Spinal cord (tissue), 10 donors: Measurements from ENCODE around the gene SLC7A7. TPM values are rescaled to one million over a fixed set of nuclear protein-coding genes. Genes with fewer than 3 reads are reported as not detected.
"Not testable (repeated sequence)": the region's sequence is repeated elsewhere in the genome, so short reads cannot be mapped to it uniquely, and the experiment has no call there.

Experiments used
- DNase-seq, 6 donors: peaks; one replicate each; pipeline versions ENCODE4 v3.0.0 to v3.0.0-alpha.2; 2013 to 2015; ENCODE audit warnings: low spot score in 6 of 6, low read depth in 4 of 6
- H3K27ac ChIP-seq: one replicate; pipeline ENCODE4 v1.5.1; 2013; ENCODE audit warnings: low read depth, low read length, control low read depth
- H3K27me3 ChIP-seq: one replicate; pipeline ENCODE4 v1.6.1; 2013; ENCODE audit warnings: low read length; ENCODE audit not compliant: control insufficient read depth, insufficient read depth
- H3K36me3 ChIP-seq: one replicate; pipeline ENCODE4 v1.6.1; 2013; ENCODE audit warnings: low read length; ENCODE audit not compliant: control insufficient read depth, insufficient read depth
- H3K4me1 ChIP-seq: one replicate; pipeline ENCODE4 v1.6.1; 2013; ENCODE audit warnings: low read length; ENCODE audit not compliant: control insufficient read depth, insufficient read depth
- H3K4me3 ChIP-seq: one replicate; pipeline ENCODE4 v1.5.1; 2013; ENCODE audit warnings: low read depth, low read length, control low read depth
- H3K9me3 ChIP-seq: one replicate; pipeline ENCODE4 v1.6.1; 2013; ENCODE audit warnings: low read length; ENCODE audit not compliant: control insufficient read depth, insufficient read depth
- WGBS: methylation state at CpG from one replicate; pipeline ENCODE4 v1.1.5; 2013; ENCODE audit warnings: missing lambda C conversion rate; ENCODE audit not compliant: insufficient coverage; 5-methylcytosine and 5-hydroxymethylcytosine counted together
- polyA plus RNA-seq, 2 donors: library from polyadenylated mRNA; unstranded; fragments of 120-200 nt; gene quantifications; one replicate each; pipeline ENCODE4 v1.2.1, GENCODE V29; 2013; ENCODE audit not compliant: insufficient read length in 2 of 2
- total RNA-seq, 2 donors: library from RNA; depleted of rRNA in 1 of 2; stranded (reverse); fragments of 120-200 nt in 1 of 2; fragments of >200 nt in 1 of 2; gene quantifications; one replicate each; pipeline versions ENCODE4 v1.2.3 to v1.2.4, GENCODE V29; 2013 to 2014
- donor health status: healthy.

The SLC7A7 gene
- total and polyA plus RNA-seq, 4 donors: 8.5 to 11.5 (median 10.1) TPM

DNA sequence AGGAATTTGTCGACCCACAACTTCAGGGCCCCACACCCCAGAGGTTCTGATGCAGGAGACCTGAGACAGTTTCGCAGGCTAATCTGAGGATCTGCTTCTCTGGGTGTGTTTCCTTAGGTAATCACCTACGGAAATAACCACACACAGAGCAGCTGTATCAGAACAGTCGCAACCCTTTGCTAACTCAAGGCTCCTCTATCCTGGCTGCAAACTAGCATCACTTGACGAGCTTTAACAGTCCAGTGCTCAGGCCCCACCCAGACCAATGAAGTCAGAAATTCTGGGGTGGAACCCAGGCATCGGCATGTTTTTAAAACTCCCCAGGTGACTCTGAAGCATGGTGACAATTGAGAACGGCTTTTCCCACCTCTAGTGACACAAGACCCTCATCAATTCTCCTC lies 20.7 kb downstream of the SLC7A7 start:
- Histone ChIP-seq H3K27me3 (no peaks in the 10 kb centered on the region), H3K4me1 (no peaks in the 10 kb centered on the region), H3K27ac (no peak overlapping the region), H3K4me3 (no peak overlapping the region), H3K9me3 (no peaks in the 10 kb centered on the region), H3K36me3 (no peaks in the 10 kb centered on the region)
- no peak for DNase-seq
- 83% methylated on average over 6 of the region's 7 CpGs for WGBS

DNA sequence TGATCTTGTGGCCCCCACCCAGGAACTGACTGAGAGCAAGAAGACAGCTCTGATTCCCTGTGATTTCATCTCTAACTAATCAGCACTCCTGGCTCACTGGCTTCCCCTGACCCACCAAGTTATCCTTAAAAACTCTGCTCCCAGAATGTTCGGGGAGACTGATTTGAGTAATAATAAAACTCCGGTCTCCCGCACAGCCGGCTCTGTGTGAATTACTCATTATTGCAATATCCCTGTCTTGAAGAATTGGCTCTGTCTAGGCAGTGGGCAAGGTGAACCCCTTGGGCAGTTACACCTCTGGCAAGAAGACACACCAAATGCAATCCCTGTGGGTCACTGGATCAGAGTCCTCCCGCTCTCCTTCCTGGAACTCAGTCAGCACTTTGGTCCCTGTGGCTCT lies 21.3 kb downstream of the SLC7A7 start:
- no peak overlapping the region for H3K4me3 ChIP-seq
- WGBS: no CpG with 5 or more reads among the region's 5 CpGs

DNA sequence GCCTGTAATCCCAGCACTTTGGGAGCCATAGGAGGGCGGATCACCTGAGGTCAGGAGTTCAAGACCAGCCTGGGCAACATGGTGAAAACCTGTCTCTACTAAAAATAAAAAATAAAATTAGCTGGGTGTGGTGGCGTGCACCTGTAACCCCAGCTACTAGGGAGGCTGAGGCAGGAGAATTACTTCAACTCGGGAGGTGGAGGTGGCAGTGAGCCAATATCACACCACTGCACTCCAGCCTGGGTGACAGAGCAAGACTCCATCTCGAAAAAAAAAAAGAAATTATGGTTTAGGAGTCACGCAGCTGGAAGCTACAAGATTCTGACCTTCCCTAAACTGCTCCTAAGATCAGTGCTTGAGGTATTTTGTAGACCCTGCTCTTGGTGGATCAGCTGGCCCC lies 21.7 kb downstream of the SLC7A7 start:
- DNase-seq, H3K27ac ChIP-seq, H3K36me3 ChIP-seq, H3K4me1 ChIP-seq, H3K27me3 ChIP-seq, H3K4me3 ChIP-seq, H3K9me3 ChIP-seq: not testable (repeated sequence)
- no CpG with 5 or more reads among the region's 5 CpGs for WGBS

More for the DNA sequence above, 21.3 kb downstream of the SLC7A7 start:
- DNase-seq: no peak
- H3K27me3 ChIP-seq: no peaks in the 10 kb centered on the region
- no peaks in the 10 kb centered on the region for H3K9me3 ChIP-seq
- no peaks in the 10 kb centered on the region for H3K4me1 ChIP-seq
- H3K36me3 ChIP-seq: no peaks in the 10 kb centered on the region
- H3K27ac ChIP-seq: no peak overlapping the region

DNA sequence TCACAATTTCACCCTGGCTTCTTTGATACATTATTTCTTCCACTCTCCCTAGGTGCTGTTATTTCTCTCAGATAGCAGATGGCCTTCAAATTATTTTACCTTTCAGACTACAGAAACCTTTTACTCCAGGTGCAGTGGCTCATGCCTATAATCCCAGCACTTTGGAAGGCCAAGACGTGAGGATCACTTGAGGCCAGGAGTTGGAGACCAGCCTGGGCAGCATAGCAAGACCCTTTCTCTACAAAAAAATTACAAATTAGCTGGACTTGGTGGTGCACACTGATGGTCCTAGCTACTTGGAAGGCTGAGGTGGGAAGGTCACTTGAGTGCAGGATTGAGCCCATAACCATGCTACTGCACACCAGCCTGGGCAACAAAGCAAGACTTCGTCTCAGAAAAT lies 23.1 kb downstream of the SLC7A7 start:
- Histone ChIP-seq H3K4me1 (no peaks in the 10 kb centered on the region), H3K4me3 (no peak overlapping the region), H3K27me3 (no peaks in the 10 kb centered on the region), H3K36me3 (no peaks in the 10 kb centered on the region), H3K27ac (no peak overlapping the region), H3K9me3 (no peaks in the 10 kb centered on the region)
- WGBS: 94% methylated on average over 2 of the region's 2 CpGs
- DNase-seq: no peak

DNA sequence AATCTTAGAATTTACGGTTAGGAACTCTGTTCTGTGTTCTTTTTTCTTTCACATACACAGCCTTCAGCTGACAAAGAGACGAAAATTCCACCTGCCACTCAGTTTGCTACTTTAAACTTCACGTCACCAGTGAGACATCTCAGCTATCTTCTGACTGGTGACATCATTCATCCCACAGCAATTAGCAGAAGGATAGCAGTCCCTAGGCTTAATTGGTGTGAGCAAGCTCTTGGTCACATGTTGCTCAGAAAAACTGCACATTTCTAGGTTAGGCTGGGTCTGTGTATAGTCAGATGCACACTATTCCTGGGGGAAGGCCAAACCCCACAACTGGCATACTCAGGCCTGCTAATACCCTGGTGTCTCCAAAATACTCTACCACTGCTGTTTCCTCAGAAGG lies 23.9 kb downstream of the SLC7A7 start:
- H3K4me3 ChIP-seq: no peak overlapping the region
- no peaks in the 10 kb centered on the region for H3K4me1 ChIP-seq
- no peaks in the 10 kb centered on the region for H3K9me3 ChIP-seq
- H3K27ac ChIP-seq: no peak overlapping the region
- no peak for DNase-seq
- no peaks in the 10 kb centered on the region for H3K36me3 ChIP-seq
- no peaks in the 10 kb centered on the region for H3K27me3 ChIP-seq
- WGBS: 72% methylated on average over 3 of the region's 3 CpGs

DNA sequence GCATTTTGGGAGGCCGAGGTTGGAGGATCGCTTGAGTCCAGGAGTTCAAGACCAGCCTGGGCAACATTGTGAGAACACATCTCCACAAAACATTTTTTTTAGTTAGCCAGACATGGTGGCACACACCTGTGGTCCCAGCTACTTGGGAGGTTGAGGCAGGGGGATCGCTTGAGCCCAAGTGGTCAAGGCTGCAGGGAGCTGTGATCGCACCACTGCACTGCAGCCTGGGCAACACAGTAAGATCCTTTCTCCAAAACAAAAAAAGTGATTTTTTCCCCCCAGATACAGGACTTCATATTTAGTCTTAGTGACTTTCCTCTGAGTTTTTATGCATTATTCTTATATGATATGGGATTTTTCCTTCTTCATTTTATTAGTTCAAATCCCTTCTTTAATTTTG lies 28.6 kb downstream of the SLC7A7 start:
- WGBS: 100% methylated on average over 1 of the region's 4 CpGs
- no peaks in the 10 kb centered on the region for H3K9me3 ChIP-seq
- no peak overlapping the region for H3K27ac ChIP-seq
- no peaks in the 10 kb centered on the region for H3K36me3 ChIP-seq
- H3K4me3 ChIP-seq: no peak overlapping the region
- no peaks in the 10 kb centered on the region for H3K4me1 ChIP-seq
- DNase-seq: no peak
- H3K27me3 ChIP-seq: no peaks in the 10 kb centered on the region

DNA sequence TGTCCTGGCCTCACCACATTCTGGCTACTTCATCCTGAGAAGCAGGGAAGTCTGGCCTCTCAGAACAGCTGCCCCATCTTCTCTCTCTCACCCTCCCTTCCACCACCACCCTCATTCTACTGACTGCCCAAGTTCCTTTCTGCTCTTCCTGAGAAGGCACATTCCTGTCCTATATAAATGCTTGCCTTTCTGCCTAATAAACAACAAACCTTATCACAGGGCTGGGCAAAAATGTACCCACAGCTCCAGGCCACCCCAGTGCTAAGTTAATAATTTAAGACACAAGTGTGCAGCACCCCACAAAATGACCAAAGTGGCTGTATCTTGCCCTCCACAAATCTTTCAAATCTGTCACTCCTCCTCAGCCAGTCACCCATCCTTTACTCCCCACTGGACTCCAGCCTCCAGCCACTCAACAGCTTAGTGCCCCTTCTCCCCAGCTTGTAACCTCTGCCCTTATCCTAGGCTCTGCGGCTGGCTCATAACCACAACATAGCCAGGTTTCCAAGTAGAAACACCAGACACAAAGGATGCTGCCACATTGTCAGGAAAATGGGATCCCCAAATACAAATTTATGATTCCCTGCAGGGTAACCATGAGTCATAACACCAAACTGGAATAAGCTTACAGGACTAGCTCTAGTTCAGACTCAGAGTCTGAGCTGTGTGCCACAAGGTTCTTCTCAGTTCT lies 33.8 kb downstream of the SLC7A7 start:
- H3K4me3 ChIP-seq: no peak overlapping the region
- no peaks in the 10 kb centered on the region for H3K36me3 ChIP-seq
- H3K9me3 ChIP-seq: no peaks in the 10 kb centered on the region
- 0% methylated on average over 1 of the region's 1 CpG for WGBS
- no peaks in the 10 kb centered on the region for H3K4me1 ChIP-seq
- DNase-seq: no peak
- H3K27me3 ChIP-seq: no peaks in the 10 kb centered on the region
- no peak overlapping the region for H3K27ac ChIP-seq

DNA sequence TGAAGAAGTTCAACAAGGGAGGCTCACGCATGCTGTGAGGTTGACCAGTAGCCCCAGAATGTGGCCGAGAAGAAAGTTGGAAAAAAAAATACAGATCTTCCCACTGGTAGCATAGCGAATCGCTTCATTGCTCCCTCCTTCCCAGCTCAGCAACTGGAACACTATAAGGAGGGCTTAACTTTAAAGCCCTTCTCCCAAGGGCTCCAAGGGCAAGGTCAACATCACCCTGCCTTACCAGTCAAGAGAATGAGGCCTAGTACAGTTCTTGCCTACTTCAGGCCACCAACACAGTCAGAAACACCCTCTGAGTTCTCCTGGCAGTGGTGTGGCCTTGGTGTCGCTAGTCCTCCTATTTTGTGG lies 34.3 kb downstream of the SLC7A7 start:
- no peak for DNase-seq
- Histone ChIP-seq H3K4me3 (no peak overlapping the region), H3K36me3 (no peaks in the 10 kb centered on the region), H3K4me1 (no peaks in the 10 kb centered on the region), H3K9me3 (no peaks in the 10 kb centered on the region), H3K27ac (no peak overlapping the region), H3K27me3 (no peaks in the 10 kb centered on the region)
- 75% methylated on average over 4 of the region's 5 CpGs for WGBS

DNA sequence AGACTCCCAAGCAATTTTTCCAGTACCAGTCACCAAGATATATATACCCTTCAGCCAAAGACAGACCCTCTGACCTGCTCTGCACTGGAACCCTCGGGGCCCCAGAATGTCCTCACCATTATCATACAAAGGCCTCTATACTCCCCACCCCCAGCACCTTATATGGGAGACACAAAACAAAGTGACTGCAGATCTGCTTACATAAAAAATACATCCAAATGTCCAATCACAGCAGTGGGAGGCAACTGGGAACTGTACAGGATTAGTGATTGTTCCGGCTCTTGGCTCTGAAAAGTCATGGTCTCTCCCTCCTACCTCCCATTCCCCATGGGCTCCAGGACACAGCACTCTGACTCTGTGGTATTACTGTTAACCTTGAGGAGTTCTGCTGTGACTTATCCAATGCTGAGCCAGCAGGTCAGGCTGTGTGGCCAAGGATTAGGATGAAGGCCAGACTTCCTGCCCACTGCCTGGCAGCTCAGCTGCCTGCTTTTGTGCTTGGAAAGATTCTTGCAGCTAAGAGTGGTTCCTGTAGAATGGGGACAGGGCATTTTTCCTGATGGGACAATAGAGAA lies 35.0 kb downstream of the SLC7A7 start:
- Histone ChIP-seq H3K27me3 (no peaks in the 10 kb centered on the region), H3K27ac (no peak overlapping the region), H3K36me3 (no peaks in the 10 kb centered on the region), H3K9me3 (no peaks in the 10 kb centered on the region), H3K4me3 (no peak overlapping the region), H3K4me1 (no peaks in the 10 kb centered on the region)
- no CpG with 5 or more reads among the region's 2 CpGs for WGBS
- no peak for DNase-seq

DNA sequence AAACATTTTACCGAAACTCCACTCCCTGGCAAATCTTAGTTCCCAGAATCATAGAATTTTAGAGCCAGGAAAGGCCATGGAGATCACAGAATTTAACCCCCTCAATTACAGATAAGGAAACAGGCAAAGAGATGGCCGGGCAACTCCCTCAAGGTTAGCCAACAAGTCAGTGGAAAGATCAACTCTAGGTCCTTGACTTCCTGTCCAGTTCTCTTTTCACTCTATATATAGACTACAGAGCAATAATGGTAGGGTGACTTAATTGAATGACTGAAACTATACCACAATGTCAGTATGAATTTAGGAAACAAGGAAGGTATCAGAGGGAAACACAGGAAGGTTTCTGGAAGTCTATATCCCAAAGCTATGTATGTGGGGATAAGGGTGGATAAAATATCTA lies 37.2 kb downstream of the SLC7A7 start:
- 100% methylated on average over 2 of the region's 2 CpGs for WGBS

More for the DNA sequence above, 37.2 kb downstream of the SLC7A7 start:
- H3K27ac ChIP-seq: no peak overlapping the region
- DNase-seq: no peak
- no peak overlapping the region for H3K4me3 ChIP-seq
- H3K4me1 ChIP-seq: no peaks in the 10 kb centered on the region
- H3K9me3 ChIP-seq: no peaks in the 10 kb centered on the region
- H3K27me3 ChIP-seq: no peaks in the 10 kb centered on the region
- no peaks in the 10 kb centered on the region for H3K36me3 ChIP-seq
